ENCODE data around the gene SCNN1G.

DNA sequence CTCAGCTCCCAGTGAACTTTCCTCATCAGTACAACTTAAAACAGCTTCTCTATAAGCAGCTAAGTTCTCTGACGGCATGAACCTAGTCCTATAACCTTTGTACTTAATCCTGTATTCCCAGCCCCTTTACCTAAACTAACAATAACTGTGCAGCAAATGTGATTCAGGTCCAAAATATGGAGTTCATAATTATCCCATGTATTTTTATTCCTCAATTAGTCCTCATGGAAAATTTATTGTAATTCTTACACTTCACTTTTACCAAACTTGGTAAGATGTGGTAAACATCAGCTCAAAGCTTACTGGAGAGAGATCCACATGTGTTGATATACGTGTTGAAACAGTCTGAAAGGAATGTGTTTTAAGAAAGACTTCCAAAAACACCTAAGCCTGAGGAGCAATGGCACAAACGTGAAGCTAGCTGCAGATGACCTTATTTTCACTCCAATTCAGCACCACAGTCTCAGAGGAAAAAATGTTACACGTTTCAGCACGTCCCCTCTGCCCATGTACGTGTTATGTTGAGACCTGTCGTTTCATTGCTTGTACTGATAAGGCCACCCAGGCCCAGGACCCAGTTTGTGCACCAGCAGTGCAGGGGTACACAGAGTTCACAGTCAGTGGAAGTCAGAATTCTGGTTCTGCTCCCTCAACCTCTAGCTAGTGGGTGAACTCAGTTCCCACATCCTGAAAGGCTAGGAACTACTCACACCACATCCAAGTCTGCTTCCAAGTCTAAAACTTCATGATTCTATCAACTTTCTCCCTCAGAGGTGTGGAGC, 40.4 kb upstream of the SCNN1G start:
- TF ChIP-seq, protein P1, sequence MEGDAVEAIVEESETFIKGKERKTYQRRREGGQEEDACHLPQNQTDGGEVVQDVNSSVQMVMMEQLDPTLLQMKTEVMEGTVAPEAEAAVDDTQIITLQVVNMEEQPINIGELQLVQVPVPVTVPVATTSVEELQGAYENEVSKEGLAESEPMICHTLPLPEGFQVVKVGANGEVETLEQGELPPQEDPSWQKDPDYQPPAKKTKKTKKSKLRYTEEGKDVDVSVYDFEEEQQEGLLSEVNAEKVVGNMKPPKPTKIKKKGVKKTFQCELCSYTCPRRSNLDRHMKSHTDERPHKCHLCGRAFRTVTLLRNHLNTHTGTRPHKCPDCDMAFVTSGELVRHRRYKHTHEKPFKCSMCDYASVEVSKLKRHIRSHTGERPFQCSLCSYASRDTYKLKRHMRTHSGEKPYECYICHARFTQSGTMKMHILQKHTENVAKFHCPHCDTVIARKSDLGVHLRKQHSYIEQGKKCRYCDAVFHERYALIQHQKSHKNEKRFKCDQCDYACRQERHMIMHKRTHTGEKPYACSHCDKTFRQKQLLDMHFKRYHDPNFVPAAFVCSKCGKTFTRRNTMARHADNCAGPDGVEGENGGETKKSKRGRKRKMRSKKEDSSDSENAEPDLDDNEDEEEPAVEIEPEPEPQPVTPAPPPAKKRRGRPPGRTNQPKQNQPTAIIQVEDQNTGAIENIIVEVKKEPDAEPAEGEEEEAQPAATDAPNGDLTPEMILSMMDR (IDR thresholded peaks at IDR 0.05), result no peak
- TF ChIP-seq ZSCAN20 (CRISPR knock-in tag; IDR thresholded peaks at IDR 0.05) (no peak), NFE2L2 (conservative IDR thresholded peaks at IDR 0.05; ENCODE audit: low read length) (no peak), CHD4 (IDR thresholded peaks at IDR 0.05; ENCODE audit: borderline replicate concordance) (no peak), SMC3 (IDR thresholded peaks at IDR 0.05) (no peak), CBX2 (IDR thresholded peaks at IDR 0.05; ENCODE audit: borderline replicate concordance, low read depth) (no peak), CEBPB (IDR thresholded peaks at IDR 0.05) (no peak), JUN (IDR thresholded peaks at IDR 0.05) (no peak), CHD2 (IDR thresholded peaks at IDR 0.05; ENCODE audit: low read length, partially characterized antibody) (no peak)
- TF ChIP-seq, protein P2, sequence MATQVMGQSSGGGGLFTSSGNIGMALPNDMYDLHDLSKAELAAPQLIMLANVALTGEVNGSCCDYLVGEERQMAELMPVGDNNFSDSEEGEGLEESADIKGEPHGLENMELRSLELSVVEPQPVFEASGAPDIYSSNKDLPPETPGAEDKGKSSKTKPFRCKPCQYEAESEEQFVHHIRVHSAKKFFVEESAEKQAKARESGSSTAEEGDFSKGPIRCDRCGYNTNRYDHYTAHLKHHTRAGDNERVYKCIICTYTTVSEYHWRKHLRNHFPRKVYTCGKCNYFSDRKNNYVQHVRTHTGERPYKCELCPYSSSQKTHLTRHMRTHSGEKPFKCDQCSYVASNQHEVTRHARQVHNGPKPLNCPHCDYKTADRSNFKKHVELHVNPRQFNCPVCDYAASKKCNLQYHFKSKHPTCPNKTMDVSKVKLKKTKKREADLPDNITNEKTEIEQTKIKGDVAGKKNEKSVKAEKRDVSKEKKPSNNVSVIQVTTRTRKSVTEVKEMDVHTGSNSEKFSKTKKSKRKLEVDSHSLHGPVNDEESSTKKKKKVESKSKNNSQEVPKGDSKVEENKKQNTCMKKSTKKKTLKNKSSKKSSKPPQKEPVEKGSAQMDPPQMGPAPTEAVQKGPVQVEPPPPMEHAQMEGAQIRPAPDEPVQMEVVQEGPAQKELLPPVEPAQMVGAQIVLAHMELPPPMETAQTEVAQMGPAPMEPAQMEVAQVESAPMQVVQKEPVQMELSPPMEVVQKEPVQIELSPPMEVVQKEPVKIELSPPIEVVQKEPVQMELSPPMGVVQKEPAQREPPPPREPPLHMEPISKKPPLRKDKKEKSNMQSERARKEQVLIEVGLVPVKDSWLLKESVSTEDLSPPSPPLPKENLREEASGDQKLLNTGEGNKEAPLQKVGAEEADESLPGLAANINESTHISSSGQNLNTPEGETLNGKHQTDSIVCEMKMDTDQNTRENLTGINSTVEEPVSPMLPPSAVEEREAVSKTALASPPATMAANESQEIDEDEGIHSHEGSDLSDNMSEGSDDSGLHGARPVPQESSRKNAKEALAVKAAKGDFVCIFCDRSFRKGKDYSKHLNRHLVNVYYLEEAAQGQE (IDR thresholded peaks at IDR 0.05), result no peak
- TF ChIP-seq, protein P3, sequence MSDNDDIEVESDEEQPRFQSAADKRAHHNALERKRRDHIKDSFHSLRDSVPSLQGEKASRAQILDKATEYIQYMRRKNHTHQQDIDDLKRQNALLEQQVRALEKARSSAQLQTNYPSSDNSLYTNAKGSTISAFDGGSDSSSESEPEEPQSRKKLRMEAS (IDR thresholded peaks at IDR 0.05), result no peak
- TF ChIP-seq, protein P4, sequence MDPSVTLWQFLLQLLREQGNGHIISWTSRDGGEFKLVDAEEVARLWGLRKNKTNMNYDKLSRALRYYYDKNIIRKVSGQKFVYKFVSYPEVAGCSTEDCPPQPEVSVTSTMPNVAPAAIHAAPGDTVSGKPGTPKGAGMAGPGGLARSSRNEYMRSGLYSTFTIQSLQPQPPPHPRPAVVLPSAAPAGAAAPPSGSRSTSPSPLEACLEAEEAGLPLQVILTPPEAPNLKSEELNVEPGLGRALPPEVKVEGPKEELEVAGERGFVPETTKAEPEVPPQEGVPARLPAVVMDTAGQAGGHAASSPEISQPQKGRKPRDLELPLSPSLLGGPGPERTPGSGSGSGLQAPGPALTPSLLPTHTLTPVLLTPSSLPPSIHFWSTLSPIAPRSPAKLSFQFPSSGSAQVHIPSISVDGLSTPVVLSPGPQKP (IDR thresholded peaks at IDR 0.05; ENCODE audit: low read depth, low read length), result no peak
